ES-I3 (cell line): ENCODE measurements around the gene CLDN6.
"Not testable (repeated sequence)": the region's sequence is repeated elsewhere in the genome, so short reads cannot be mapped to it uniquely, and the experiment has no call there.

Experiments
- H3K36me3 ChIP-seq: 2 replicates; pipeline ENCODE4 v1.6.1; 2013; ENCODE audit warnings: mild to moderate bottlenecking, low read length, control low read depth, moderate library complexity; ENCODE audit not compliant: insufficient read depth
- H3K4me1 ChIP-seq: 2 replicates; pipeline ENCODE4 v1.6.1; 2013; ENCODE audit warnings: mild to moderate bottlenecking, control low read depth, low read length; ENCODE audit not compliant: insufficient read depth
- H3K9ac ChIP-seq: 2 replicates; pipeline ENCODE4 v1.6.1; 2013; ENCODE audit warnings: low read depth, mild to moderate bottlenecking, low read length, moderate library complexity
- H3K9me3 ChIP-seq: 2 replicates; pipeline ENCODE4 v1.6.1; 2013; ENCODE audit warnings: mild to moderate bottlenecking, low read length, moderate library complexity; ENCODE audit not compliant: control insufficient read depth, insufficient read depth

CLDN6 gene

GRCh38 chr16:3056336-3057180, 38.6 kb upstream of the CLDN6 start:
- Histone ChIP-seq H3K4me1 (no peaks in the 10 kb centered on the region; the same call in 1 of the 2 replicates), H3K36me3 (no peaks in the 10 kb centered on the region), H3K9me3 (no peaks in the 10 kb centered on the region), H3K9ac (no peak overlapping the region)

GRCh38 chr16:3055734-3056115, 37.7 kb upstream of the CLDN6 start:
- not testable (repeated sequence) for H3K9me3 ChIP-seq, H3K36me3 ChIP-seq, H3K4me1 ChIP-seq, H3K9ac ChIP-seq

- Histone ChIP-seq H3K4me1 (no peaks in the 10 kb centered on the region; the same call in 1 of the 2 replicates), H3K9me3 (no peaks in the 10 kb centered on the region), H3K9ac (no peak overlapping the region), H3K36me3 (no peaks in the 10 kb centered on the region)
Measured at GRCh38 chr16:3054965-3055733, 37.2 kb upstream of the CLDN6 start.

GRCh38 chr16:3053330-3053710, 35.3 kb upstream of the CLDN6 start:
- H3K36me3 ChIP-seq, H3K9me3 ChIP-seq, H3K4me1 ChIP-seq, H3K9ac ChIP-seq: not testable (repeated sequence)

GRCh38 chr16:3052571-3053329, 34.8 kb upstream of the CLDN6 start:
- not testable (repeated sequence) for H3K36me3 ChIP-seq, H3K4me1 ChIP-seq, H3K9ac ChIP-seq, H3K9me3 ChIP-seq

- H3K4me1 ChIP-seq = no peaks in the 10 kb centered on the region
- H3K9ac ChIP-seq = no peak overlapping the region
- no peaks in the 10 kb centered on the region for H3K36me3 ChIP-seq
- no peaks in the 10 kb centered on the region for H3K9me3 ChIP-seq
Measured at GRCh38 chr16:3051494-3051893, 33.5 kb upstream of the CLDN6 start.

GRCh38 chr16:3051009-3051408, 33.0 kb upstream of the CLDN6 start:
- no peaks in the 10 kb centered on the region for H3K4me1 ChIP-seq
- no peaks in the 10 kb centered on the region for H3K9me3 ChIP-seq
- H3K9ac ChIP-seq = no peak overlapping the region
- H3K36me3 ChIP-seq = no peaks in the 10 kb centered on the region

- H3K36me3 ChIP-seq = no peaks in the 10 kb centered on the region
- no peaks in the 10 kb centered on the region for H3K9me3 ChIP-seq
- no peaks in the 10 kb centered on the region for H3K4me1 ChIP-seq
- no peak overlapping the region for H3K9ac ChIP-seq
Measured at GRCh38 chr16:3050487-3050886, 32.5 kb upstream of the CLDN6 start.

GRCh38 chr16:3049921-3050481, 32.0 kb upstream of the CLDN6 start:
- Histone ChIP-seq H3K9ac (no peak overlapping the region), H3K9me3 (no peaks in the 10 kb centered on the region), H3K36me3 (no peaks in the 10 kb centered on the region), H3K4me1 (no peaks in the 10 kb centered on the region)

- Histone ChIP-seq H3K4me1 (no peaks in the 10 kb centered on the region), H3K9ac (peak overlapping the region; percentile 75; the same call in 1 of the 2 replicates), H3K9me3 (no peaks in the 10 kb centered on the region), H3K36me3 (no peaks in the 10 kb centered on the region)
Measured at GRCh38 chr16:3047387-3047720, 29.4 kb upstream of the CLDN6 start.

GRCh38 chr16:3046641-3047386, 28.8 kb upstream of the CLDN6 start:
- H3K9ac ChIP-seq = peak overlapping the region; percentile 75

GRCh38 chr16:3045758-3046640, 28.0 kb upstream of the CLDN6 start, which contains the start of gene MMP25:
Gene MMP25 (plus strand): TSS chr16:3046561. CDS start chr16:3046918, 357 bp downstream.
- Histone ChIP-seq H3K36me3 (no peaks in the 10 kb centered on the region), H3K4me1 (no peaks in the 10 kb centered on the region), H3K9ac (peak within 1 kb of the TSS; percentile 75)

More at GRCh38 chr16:3046641-3047386, 28.8 kb upstream of the CLDN6 start:
- Histone ChIP-seq H3K4me1 (no peaks in the 10 kb centered on the region), H3K36me3 (no peaks in the 10 kb centered on the region), H3K9me3 (no peaks in the 10 kb centered on the region)

GRCh38 chr16:3044708-3045107, 26.7 kb upstream of the CLDN6 start:
- Histone ChIP-seq H3K36me3 (no peaks in the 10 kb centered on the region), H3K9me3 (no peaks in the 10 kb centered on the region), H3K9ac (no peak overlapping the region), H3K4me1 (no peaks in the 10 kb centered on the region)

More at GRCh38 chr16:3045758-3046640, 28.0 kb upstream of the CLDN6 start, which contains the start of gene MMP25:
- H3K9me3 ChIP-seq = no peaks in the 10 kb centered on the region
